ENCODE results near the gene NMUR1. TPM values are rescaled to one million over a fixed set of nuclear protein-coding genes. Genes with fewer than 3 reads are reported as not detected.
"Not testable (repeated sequence)": the region's sequence is repeated elsewhere in the genome, so short reads cannot be mapped to it uniquely, and the experiment has no call there.

NMUR1 gene, protein sequence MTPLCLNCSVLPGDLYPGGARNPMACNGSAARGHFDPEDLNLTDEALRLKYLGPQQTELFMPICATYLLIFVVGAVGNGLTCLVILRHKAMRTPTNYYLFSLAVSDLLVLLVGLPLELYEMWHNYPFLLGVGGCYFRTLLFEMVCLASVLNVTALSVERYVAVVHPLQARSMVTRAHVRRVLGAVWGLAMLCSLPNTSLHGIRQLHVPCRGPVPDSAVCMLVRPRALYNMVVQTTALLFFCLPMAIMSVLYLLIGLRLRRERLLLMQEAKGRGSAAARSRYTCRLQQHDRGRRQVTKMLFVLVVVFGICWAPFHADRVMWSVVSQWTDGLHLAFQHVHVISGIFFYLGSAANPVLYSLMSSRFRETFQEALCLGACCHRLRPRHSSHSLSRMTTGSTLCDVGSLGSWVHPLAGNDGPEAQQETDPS
- under 1 TPM; 0.06 to 0.15 TPM for total RNA-seq

DNA sequence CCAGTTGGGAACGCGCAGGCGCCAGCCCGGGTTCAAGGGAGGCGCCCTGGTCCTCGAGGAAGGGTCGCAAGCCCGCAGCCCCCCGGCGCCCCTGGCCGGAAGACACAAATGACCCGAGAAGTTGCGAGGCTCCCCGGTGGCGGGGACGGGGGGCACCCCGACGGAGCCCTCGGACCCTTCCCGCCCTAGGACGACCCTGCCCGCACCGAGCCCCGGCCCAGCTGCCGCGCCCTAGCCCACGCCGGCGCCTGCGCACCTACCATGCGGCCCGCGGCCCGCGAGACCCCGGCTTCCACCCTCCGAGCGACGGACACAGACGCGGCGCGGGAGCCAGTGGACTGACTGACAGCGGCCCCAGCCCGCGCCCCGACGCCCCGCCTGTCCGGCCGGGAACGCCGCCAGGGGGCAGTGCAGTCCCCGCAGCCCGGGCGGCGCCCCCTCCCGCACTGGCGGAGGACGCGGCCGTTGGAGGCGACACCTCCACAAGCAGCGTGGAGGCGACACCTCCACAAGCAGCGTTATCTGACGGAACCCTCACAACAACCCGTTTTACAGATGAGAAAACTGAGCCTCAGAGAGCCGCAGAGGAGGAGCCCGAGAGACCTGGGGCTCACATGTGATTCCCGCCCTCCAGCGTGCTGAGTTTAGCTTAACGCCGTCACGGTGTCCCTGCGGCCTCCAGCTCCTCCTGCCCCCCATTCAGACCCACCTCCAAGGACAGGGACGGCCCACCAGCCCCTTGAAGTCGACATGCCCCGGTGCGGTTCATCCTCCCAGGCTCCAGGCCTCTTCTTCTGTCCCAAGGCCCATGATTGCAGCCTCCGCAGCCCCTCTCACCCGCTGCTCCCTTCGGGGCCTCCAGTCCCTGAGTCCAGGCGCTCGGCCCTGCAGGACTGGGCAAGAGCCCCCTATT, at the start of gene NMUR1:
Gene NMUR1, minus strand, starts transcription at position 347 of the 913 bp plus-strand sequence. Its CDS starts 84 bp downstream, at position 263.
- ChIA-PET CTCF (interaction anchor here (1.0 to 2.1 kb wide), 9 partner anchors 9 to 61 kb away, joined by 3 to 11 read pairs (median 5); no protein-coding TSS in a partner anchor), POLR2A (interaction anchor here (1.0 kb wide), 1 partner anchor 66 kb away, joined by 3 read pairs; the partner anchor contains the start of gene NCL)

DNA sequence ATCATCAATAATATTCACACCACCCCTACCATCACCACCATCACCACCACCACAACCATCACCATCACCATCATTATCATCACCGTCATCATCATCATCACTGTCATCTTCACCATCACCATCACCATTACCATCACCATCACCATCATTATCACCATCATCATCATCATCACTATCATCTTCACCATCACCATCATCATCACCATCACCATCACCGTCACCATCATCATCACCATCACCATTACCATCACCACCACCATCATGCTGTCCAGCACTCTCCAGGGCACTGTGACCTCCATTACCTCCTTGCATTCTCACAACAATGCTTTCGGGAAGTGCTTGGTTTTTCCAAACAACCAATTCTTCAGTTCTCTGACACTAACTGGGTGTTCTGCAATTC, 49.3 kb upstream of the NMUR1 start:
- POLR2A ChIA-PET: no interaction called here
- CTCF ChIA-PET: no interaction called here

DNA sequence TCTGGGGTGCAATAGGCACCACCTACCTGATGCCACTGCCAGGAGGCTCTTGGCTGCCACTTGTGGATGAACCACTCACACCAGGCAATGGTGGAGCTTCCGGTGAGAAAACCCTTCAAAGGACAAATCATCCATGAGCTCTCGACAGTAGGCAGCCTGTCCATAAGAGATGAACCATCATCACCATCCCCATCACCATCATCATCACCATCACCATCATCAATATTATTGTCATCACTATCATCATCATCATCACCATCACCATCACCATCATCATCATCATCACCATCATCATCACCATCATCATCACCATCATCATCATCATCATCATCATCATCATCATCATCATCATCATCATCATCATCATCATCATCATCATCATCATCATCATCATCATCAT, 48.4 kb upstream of the NMUR1 start:
- CTCF ChIA-PET: interaction anchor here (0.9 kb wide), 1 partner anchor 23 kb away, joined by 3 read pairs; no protein-coding TSS in a partner anchor
- POLR2A ChIA-PET: not testable (repeated sequence)

DNA sequence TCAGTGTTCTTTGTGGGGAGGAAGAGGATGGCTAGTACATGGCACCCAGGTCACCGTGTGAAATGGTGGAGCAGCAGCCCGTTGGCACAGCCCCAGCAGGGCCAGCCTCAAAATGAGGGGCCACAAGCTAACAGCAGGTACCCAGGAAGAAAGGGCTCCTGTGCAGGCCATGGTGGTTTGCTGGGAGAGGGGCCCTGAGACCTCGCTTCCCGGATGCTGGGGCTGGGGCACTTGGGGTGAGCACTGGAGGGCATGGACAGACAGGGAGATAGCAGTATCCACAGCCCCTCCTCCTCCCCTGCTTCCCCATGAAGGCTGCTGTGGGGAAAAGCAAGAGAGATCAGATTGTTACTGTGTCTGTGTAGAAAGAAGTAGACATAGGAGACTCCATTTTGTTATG, 46.2 kb upstream of the NMUR1 start:
- CTCF ChIA-PET: no interaction called here
- POLR2A ChIA-PET: no interaction called here

DNA sequence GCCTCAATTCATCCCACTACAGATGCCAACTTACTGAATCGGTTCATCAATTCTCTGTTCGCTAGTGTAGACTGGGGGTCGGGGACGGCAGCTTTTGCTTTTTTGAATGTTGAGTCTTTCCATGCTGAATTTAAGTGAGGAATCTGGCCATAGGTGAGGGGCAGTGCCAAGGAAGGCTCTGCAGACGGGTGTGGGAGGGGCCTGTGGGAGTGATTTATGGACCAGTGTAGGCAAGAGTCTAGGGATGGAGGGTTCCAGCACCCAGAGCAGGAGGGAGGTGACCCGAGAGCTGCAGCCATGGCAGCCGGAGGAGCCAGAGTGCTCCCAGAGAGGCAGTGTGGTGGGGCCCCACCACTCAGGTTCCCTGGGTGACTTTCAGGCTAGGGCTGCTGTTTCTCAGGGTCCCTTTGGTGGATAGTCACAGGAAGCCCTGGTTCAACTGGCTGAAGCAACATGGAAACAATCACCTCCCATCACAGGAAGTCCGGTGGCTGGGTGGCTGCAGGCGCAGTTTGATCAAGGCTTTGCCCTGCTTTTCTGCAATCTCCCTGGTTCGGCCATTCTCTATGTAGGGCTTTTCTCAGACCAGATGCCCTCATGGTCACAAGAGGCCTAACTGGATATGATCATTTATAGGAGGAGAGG, 45.5 kb upstream of the NMUR1 start:
- ChIA-PET POLR2A (no interaction called here), CTCF (no interaction called here)

DNA sequence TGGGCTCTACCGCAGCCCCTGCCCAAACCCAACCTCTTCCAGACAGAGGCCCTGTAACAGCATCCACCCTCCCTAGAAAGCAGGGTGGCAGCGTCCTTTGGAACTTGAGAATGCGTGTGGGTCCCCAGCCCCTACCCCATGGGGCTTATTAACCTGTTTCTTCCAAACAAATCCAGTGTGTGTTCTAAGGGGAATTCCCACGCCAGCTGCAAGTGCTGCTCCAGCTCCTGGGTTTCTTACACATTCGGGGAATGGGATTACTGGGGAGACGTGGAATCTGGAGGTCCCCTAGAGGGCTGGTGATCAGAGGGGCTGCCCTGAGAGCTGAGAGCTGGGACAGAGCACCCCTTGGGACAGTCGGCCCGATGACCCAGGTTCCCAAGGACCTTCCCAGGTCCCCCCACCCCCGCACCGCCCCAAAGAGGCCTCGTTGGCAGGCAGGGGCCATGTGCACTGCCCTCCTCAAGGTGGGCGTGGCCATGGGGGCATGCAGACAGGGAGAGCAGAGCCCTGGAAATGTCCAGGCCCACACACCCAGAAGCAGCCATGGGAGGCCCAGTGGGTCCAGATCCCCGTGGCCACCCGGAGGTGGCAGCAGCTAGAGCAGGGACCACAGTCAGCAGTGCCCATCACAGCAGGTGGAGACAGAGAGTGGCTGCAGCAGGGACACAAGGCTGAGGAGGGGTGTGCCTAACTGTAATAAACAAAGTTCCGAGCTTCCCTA, 43.6 kb upstream of the NMUR1 start:
- ChIA-PET CTCF (interaction anchor here (1.0 kb wide), 2 partner anchors 16 to 27 kb away, joined by 4 read pairs; no protein-coding TSS in a partner anchor), POLR2A (no interaction called here)

DNA sequence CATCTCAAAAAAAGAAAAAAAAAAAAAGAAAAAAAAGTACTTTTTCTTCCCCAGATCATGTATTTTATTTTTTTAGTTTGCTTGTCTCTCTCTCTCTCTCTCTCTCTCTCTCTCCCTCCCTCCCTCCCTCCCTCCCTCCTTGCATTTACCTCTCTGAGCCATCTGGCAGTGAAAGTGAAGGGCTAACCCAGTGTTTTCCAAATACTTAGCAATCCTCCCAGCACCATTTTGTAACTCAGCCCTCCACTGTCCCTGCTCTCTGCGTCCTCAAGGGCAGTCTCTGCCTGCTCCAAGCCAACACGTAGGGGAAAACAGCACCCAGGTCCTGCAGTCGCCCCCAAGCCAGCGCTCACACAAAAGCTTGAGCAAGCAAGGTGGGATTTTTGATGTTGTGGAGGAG, 42.9 kb upstream of the NMUR1 start:
- ChIA-PET CTCF (interaction anchor here (1.0 kb wide), 1 partner anchor 28 kb away, joined by 4 read pairs; no protein-coding TSS in a partner anchor), POLR2A (no interaction called here)

DNA sequence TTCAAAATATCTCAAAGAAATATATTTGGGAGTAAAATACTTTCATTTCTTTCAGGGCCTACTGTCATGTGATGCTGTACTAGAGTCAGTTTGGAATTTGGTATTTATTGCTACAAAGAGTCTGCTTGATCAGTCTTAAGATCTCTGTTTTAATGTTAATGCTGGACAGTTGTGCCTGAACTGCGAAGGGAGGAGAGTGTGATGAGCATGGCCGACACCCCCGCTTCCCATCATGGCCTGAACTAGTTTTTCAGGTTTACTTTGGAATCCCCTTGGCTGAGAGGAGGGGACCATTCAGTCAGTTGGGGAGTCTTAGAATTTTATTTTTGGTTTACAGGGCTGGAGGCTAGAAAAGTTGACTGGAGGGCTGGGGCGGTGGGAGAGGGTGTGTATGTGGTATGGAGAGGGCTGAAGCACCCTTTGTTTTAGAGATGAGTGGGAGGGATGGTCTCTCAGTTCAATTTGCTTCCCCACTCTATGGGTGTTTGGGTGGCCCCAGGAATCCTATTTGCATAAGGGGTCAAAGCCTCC, 41.5 kb upstream of the NMUR1 start:
- ChIA-PET CTCF (no interaction called here), POLR2A (no interaction called here)

DNA sequence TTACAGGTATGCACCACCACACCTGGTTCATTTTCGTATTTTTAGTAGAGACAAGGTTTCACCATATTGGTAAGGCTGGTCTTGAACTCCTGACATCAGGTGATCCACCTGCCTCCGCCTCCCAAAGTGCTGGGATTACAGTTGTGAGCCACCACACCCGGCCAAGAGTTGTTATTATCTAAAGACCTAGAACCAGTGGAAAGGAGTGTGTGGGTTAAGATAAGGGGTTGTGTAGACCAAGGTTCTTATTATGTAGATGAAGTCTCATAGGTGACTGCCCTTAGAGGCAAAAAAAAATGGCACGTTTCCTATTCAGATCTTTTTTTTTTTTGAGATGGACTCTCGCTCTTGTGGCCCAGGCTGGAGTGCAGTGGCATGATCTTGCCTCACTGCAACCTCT, 40.7 kb upstream of the NMUR1 start:
- CTCF ChIA-PET, POLR2A ChIA-PET: not testable (repeated sequence)

DNA sequence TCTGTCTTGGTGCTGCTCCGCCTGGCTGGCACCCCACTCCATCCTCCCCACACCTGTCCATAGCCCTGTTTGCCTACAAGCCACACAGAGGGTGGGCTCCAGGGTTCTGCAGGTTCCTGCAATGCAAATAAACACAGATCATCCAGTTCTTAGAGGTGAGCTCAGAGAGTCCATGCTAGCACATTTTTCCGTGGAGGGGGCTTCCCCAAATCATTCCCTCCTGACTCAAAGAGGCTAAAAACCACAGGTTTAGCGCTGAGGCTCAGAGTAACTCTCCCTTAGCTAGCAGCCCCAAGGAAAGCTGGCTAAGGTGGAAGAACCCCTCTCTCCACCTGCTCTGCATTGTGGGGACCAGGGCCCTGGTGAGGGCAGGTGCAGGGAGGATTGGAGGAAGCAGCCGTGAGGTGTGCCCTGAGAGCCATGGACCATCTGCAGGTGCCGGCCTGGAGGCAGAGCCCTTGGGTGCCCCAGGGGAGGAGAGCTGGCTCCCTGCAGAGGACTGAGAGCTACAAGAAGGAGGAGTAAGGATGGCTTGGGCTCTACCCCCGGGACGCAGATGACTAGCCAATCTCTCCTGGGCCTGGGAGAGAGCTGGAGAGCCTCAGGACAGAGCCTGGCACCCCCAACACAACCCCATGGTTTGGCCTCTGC, 38.7 kb upstream of the NMUR1 start:
- ChIA-PET POLR2A (no interaction called here), CTCF (interaction anchor here (0.8 kb wide), 1 partner anchor 33 kb away, joined by 3 read pairs; no protein-coding TSS in a partner anchor)

DNA sequence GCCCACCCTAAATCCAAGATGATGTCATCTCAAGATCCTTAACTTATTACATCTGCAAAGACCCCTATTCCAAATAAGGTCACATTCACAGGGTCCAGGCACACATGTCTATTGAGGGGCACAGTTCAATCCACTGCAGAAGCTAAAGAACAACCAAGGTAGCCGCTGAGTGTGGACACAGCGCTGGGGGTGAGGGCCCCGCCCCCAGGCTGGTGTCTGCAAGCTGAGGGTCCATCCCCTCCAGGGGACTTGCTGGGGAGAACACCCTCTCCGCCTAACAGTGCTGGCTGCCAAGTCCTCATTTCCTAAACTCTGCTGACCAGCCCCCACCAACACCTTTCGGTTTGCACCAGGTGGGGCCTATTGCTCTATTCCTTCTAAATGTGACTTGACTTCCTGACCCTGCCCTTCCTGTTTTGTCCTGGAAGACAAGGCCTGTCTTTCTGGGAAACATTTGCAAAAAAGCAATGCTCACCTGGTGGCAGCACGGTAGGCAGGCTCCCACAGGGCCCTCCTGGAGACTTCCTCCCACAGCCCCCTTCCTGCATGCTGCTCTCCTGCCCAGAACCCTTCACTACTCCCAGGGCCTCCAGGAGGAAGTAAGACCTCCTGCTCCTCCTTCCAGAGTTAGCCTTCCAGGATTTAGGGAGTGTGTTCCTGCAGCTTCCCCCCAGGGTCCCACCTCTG, 38.0 kb upstream of the NMUR1 start:
- CTCF ChIA-PET: no interaction called here
- POLR2A ChIA-PET: no interaction called here

DNA sequence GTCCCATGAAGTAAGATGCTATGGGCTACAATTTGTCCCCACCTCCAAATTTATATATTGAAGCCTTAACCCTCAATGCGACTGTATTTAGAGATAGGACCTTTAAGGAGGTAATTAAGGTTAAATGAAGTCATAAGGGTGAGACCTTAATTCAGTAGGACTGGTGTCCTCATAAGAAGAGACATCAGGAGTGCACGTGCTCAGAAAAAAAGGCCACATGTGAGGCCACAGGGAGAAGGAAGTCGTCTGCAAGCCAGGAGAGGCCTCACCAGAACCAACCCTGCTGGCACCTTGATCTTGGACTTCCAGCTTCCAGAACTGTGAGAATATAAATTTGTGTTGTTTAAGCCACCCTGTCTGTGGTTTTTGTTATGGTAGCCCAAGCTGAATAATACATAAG, 36.9 kb upstream of the NMUR1 start:
- CTCF ChIA-PET: no interaction called here
- POLR2A ChIA-PET: no interaction called here

DNA sequence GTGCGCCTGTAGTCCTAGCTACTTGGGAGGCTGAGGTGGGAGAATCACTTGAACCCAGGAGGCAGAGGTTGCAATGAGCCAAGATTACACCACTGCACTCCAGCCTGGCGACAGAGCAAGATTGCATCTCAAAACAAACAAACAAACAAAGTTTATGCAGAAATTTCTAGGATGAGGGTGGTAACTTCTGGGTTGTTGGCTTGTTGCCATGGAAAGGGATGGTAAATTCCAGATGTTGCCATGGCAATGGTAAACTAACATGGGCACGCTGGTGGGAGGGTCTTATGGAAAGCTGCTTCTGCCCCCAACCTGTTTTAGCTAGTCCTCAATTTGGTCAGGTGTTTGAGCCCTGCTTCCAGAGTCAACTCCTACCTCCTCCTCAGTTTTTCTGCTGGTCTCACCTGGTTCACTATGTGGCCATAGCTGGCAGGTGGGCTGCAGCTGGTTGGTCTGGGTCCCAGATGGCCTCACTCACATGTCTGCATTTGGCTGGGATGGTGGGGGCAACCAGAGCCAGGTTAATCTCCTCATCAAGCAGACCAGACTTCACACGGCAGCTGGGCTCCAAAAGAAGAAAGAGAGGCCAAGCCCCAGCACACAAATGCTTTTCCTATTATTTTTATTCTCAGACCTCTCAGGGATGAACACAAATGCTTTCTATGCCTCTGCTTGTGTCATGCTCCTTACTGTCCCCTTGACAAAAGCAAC, 35.8 kb upstream of the NMUR1 start:
- ChIA-PET POLR2A (no interaction called here), CTCF (interaction anchor here (1.5 kb wide), 1 partner anchor 35 kb away, joined by 5 read pairs; no protein-coding TSS in a partner anchor)

DNA sequence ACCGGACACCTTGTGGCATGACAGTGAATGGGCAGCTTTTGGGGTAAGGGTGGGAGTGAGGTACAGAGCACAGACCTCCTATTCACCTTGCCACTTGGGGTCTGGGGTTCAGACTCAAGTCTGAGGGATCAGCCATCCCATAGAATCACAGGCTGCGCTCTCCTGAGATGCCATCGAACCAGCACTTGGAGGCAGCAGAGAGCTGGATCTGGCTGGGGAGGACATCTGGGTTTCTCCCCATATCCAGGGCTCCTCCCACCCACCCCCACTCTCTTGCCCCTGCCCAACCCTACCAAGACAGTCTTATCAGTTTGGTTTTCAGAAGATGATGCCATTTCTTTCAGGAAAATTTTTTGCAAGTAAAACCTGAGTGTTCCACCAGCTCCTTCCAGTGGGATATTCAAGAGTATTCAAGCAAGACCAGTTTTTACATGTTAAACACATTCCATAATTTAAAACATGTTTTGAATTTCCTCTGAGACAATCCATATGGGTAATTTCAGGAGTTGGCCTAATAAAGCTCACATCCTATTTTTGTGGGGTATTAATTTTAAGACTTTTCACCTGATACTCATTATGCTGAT, 33.2 kb upstream of the NMUR1 start:
- ChIA-PET POLR2A (no interaction called here), CTCF (interaction anchor here (0.6 to 1.5 kb wide), 9 partner anchors 10 to 142 kb away, joined by 3 to 10 read pairs (median 4); partner anchors contain the start of gene NMUR1)

DNA sequence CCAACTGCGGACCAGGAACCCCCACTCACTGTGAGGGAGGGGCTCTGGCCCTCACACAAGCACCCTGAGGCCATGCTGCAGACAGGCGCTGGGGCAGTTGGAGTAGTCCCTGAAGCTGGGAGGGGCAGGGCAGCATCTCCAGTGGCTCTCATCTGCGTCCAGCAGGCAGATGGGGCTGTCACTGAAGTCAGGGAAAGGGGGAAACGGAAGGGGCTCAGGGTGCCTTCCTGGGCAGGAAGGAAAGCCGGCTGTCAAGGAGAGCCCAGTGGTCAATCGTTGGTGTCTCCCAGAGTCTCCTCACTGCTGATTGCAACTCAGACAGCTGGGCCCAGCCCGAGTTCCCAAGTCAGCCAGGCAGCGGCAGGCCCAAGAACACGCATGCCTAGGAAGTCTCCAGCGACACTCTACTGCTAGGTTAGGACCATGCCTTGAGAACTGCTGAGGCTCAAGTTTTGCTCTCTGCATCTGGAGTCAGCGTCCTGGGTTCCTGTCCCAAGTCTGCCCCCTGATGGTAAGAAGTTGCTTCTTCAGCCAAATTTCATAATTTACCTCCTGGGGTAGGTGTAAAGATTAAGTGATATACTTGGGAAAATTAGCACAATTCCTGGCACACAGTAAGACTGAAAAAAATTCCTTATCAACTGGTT, 27.4 kb upstream of the NMUR1 start:
- ChIA-PET POLR2A (interaction anchor here (0.9 kb wide), 1 partner anchor 13 kb away, joined by 3 read pairs; no protein-coding TSS in a partner anchor), CTCF (interaction anchor here (0.7 to 2.5 kb wide), 10 partner anchors 8 to 76 kb away, joined by 3 to 11 read pairs (median 4); no protein-coding TSS in a partner anchor)

DNA sequence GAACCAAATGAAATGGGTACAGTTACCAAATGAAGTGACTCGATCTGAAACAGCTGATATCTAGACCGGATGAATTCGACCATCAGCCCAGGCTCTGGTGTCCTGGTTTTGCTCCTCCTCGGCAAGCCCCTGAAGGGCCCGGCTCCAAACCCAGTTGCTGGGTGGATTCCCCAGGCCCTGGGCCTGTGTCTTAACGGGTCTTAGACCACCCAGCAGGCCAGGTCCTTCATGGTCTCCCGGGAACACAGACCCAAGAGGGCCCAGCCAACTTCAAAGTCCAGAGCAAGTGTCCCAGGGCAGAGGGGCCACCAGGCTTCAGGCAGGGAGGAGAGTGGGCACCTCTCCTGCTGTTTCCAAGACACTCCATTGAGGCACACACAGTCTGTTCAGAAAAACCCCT, 26.7 kb upstream of the NMUR1 start:
- CTCF ChIA-PET: interaction anchor here (0.8 to 1.8 kb wide), 5 partner anchors 24 to 74 kb away, joined by 3 to 7 read pairs (median 4); no protein-coding TSS in a partner anchor
- POLR2A ChIA-PET: interaction anchor here (1.0 kb wide), 1 partner anchor 42 kb away, joined by 3 read pairs; no protein-coding TSS in a partner anchor
